H9 (cell line): ENCODE data around the gene POU5F1. TPM values are rescaled to one million over a fixed set of nuclear protein-coding genes. Genes with fewer than 3 reads are reported as not detected.

ENCODE experiments used
- DNase-seq: peaks from one replicate; pipeline ENCODE4 v3.0.0-alpha.2; 2017
- H2AFZ ChIP-seq: one replicate; pipeline ENCODE4 v1.6.1; 2013; ENCODE audit warnings: mild to moderate bottlenecking, low read length, control low read depth, moderate library complexity
- H2AK5ac ChIP-seq: 2 replicates; pipeline ENCODE4 v1.6.1; 2013; ENCODE audit warnings: low read length, control low read depth, mixed read lengths; ENCODE audit not compliant: insufficient read length
- H2BK120ac ChIP-seq: one replicate; pipeline ENCODE4 v1.6.1; 2013; ENCODE audit warnings: low read depth, mild to moderate bottlenecking, low read length, control low read depth, inconsistent platforms; ENCODE audit not compliant: poor library complexity, severe bottlenecking
- H2BK12ac ChIP-seq: 2 replicates; pipeline ENCODE4 v1.6.1; 2013; ENCODE audit warnings: low read length, control low read depth, mixed read lengths, low read depth; ENCODE audit not compliant: insufficient read length
- H2BK15ac ChIP-seq: 2 replicates; pipeline ENCODE4 v1.6.1; 2013; ENCODE audit warnings: low read depth, low read length, control low read depth
- H2BK20ac ChIP-seq: one replicate; pipeline ENCODE4 v1.6.1; 2013; ENCODE audit warnings: low read depth, mild to moderate bottlenecking, low read length, control low read depth, inconsistent platforms; ENCODE audit not compliant: poor library complexity, severe bottlenecking
- H2BK5ac ChIP-seq: 2 replicates; pipeline ENCODE4 v1.6.1; 2013; ENCODE audit warnings: low read length, control low read depth, mixed read lengths; ENCODE audit not compliant: insufficient read length
- H3K14ac ChIP-seq: 2 replicates; pipeline ENCODE4 v1.6.1; 2013; ENCODE audit warnings: low read length, control low read depth; ENCODE audit not compliant: insufficient read depth
- H3K18ac ChIP-seq: 2 replicates; pipeline ENCODE4 v1.6.1; 2013; ENCODE audit warnings: low read depth, mild to moderate bottlenecking, mixed read lengths, low read length, control low read depth; ENCODE audit not compliant: insufficient read length
- H3K23ac ChIP-seq: 2 replicates; pipeline ENCODE4 v1.6.1; 2013; ENCODE audit warnings: low read length, control low read depth, mixed read lengths, low read depth; ENCODE audit not compliant: insufficient read length
- H3K23me2 ChIP-seq: 2 replicates; pipeline ENCODE4 v1.6.1; 2013; ENCODE audit warnings: low read depth, mild to moderate bottlenecking, mixed read lengths, low read length, control low read depth; ENCODE audit not compliant: insufficient read length, poor library complexity, severe bottlenecking
- H3K27ac ChIP-seq: 2 replicates; pipeline ENCODE4 v1.5.1; 2013; ENCODE audit warnings: low read length, control low read depth, mixed read lengths, low read depth; ENCODE audit not compliant: insufficient read length
- H3K27me3 ChIP-seq: 2 replicates; pipeline ENCODE4 v1.6.1; 2013; ENCODE audit warnings: low read length, control low read depth, inconsistent platforms; ENCODE audit not compliant: insufficient read depth
- H3K4ac ChIP-seq: 2 replicates; pipeline ENCODE4 v1.6.1; 2013; ENCODE audit warnings: low read depth, mild to moderate bottlenecking, control low read depth, inconsistent platforms, low read length, moderate library complexity
- H3K4me1 ChIP-seq: 2 replicates; pipeline ENCODE4 v1.6.1; 2013; ENCODE audit warnings: low read length, control low read depth, inconsistent platforms; ENCODE audit not compliant: insufficient read depth
- H3K4me2 ChIP-seq: 2 replicates; pipeline ENCODE4 v1.6.1; 2013; ENCODE audit warnings: low read length, control low read depth, mixed read lengths; ENCODE audit not compliant: insufficient read length, insufficient read depth
- H3K56ac ChIP-seq: 2 replicates; pipeline ENCODE4 v1.6.1; 2013; ENCODE audit warnings: low read depth, mild to moderate bottlenecking, mixed read lengths, low read length, control low read depth; ENCODE audit not compliant: insufficient read length
- H3K79me1 ChIP-seq: 2 replicates; pipeline ENCODE4 v1.6.1; 2013; ENCODE audit warnings: low read depth, mild to moderate bottlenecking, moderate library complexity, low read length, control low read depth, inconsistent platforms; ENCODE audit not compliant: insufficient read depth, poor library complexity, severe bottlenecking
- H3K79me2 ChIP-seq: 2 replicates; pipeline ENCODE4 v1.6.1; 2013; ENCODE audit warnings: low read length, control low read depth, inconsistent platforms; ENCODE audit not compliant: insufficient read depth
- H3K9ac ChIP-seq: 2 replicates; pipeline ENCODE4 v1.6.1; 2013; ENCODE audit warnings: low read length, control low read depth, mixed read lengths; ENCODE audit not compliant: insufficient read length; ENCODE audit errors: extremely low read depth
- H3K9me3 ChIP-seq: one replicate; pipeline ENCODE4 v1.6.1; 2013; ENCODE audit warnings: low read depth, low read length, inconsistent platforms; ENCODE audit not compliant: control insufficient read depth
- H3T11ph ChIP-seq: one replicate; pipeline ENCODE4 v1.6.1; 2013; ENCODE audit warnings: mild to moderate bottlenecking, low read length, control low read depth, inconsistent platforms
- H4K20me1 ChIP-seq: one replicate; pipeline ENCODE4 v1.6.1; 2013; ENCODE audit not compliant: control insufficient read depth, insufficient read length, insufficient read depth
- H4K5ac ChIP-seq: 2 replicates; pipeline ENCODE4 v1.6.1; 2013; ENCODE audit warnings: low read depth, mild to moderate bottlenecking, mixed read lengths, low read length, control low read depth; ENCODE audit not compliant: insufficient read length
- H4K8ac ChIP-seq: replicated peaks from 2 replicates; pipeline ENCODE4 v1.6.1; 2013; ENCODE audit warnings: low read length, control low read depth, mixed read lengths, low read depth; ENCODE audit not compliant: insufficient read length
- H4K91ac ChIP-seq: 2 replicates; pipeline ENCODE4 v1.6.1; 2013; ENCODE audit warnings: low read depth, mild to moderate bottlenecking, moderate library complexity, mixed read lengths, low read length, control low read depth; ENCODE audit not compliant: insufficient read length
- H3K27ac Mint-ChIP-seq, 3 experiments: 2 replicates in 2 of 3; 3 replicates in 1 of 3; pipeline ENCODE4 v1.8.0; 2020 to 2021; ENCODE audit warnings: mixed read lengths in 3 of 3, mild to moderate bottlenecking in 1 of 3, moderate library complexity in 1 of 3
- H3K27me3 Mint-ChIP-seq: 2 replicates; pipeline ENCODE4 v1.8.0; 2021; ENCODE audit warnings: low read depth, mild to moderate bottlenecking, moderate library complexity, mixed read lengths
- H3K36me3 Mint-ChIP-seq, 3 experiments: 2 replicates in 2 of 3; 3 replicates in 1 of 3; pipeline ENCODE4 v1.8.0; 2020 to 2021; ENCODE audit warnings: low read depth in 3 of 3, mixed read lengths in 3 of 3; ENCODE audit not compliant: insufficient read depth in 1 of 3
- H3K4me1 Mint-ChIP-seq, 2 experiments: 2 replicates each; pipeline ENCODE4 v1.8.0; 2020; ENCODE audit warnings: mixed read lengths in 2 of 2
- H3K4me3 Mint-ChIP-seq, 2 experiments: 2 replicates in 1 of 2; 3 replicates in 1 of 2; pipeline ENCODE4 v1.8.0; 2020 to 2021; ENCODE audit warnings: mild to moderate bottlenecking in 2 of 2, mixed read lengths in 2 of 2, moderate library complexity in 1 of 2
- H3K9me3 Mint-ChIP-seq, 2 experiments: 2 replicates in 1 of 2; 3 replicates in 1 of 2; pipeline ENCODE4 v1.8.0; 2020; ENCODE audit warnings: mild to moderate bottlenecking in 2 of 2, mixed read lengths in 2 of 2, moderate library complexity in 1 of 2
- CTCF ChIP-seq: fragments of 200-600 bp; sonication (generic); conservative IDR thresholded peaks from 3 replicates; pipeline ENCODE4 v1.8.0; 2021; ENCODE audit warnings: antibody characterized with exemption, mild to moderate bottlenecking
- WGBS: extraction: QIAGEN DNeasy Blood & Tissue Kit; methylation state at CpG from one replicate; pipeline ENCODE4 v1.1.7; 2013; ENCODE audit warnings: missing lambda C conversion rate, low lambda C conversion rate, mixed read lengths; ENCODE audit not compliant: insufficient read length; ENCODE audit errors: extremely low coverage; 5-methylcytosine and 5-hydroxymethylcytosine counted together
- total RNA-seq: library from RNA; stranded (reverse); gene quantifications from 2 replicates; pipeline ENCODE4 v1.2.1, GENCODE V29; 2021

The POU5F1 gene
- total RNA-seq, 1 experiment from 2014 or later, result 2,134 TPM

- DNase-seq, result no peak
- no peaks in the 10 kb centered on the region for H3K23me2 ChIP-seq
- no peaks in the 10 kb centered on the region for H3K79me1 ChIP-seq
- H3K23ac ChIP-seq, result no peak overlapping the region
- no peak overlapping the region for H3K27ac ChIP-seq
- H3K14ac ChIP-seq, result no peak overlapping the region
- peaks cover 5% of the 10 kb centered on the region; the same call in 1 of the 2 replicates for H3K4me1 ChIP-seq
- 0 out of 2 replicates have a peak, but pooled peaks cover 1% of the 10 kb centered on the region for H3K27me3 Mint-ChIP-seq
- H2BK20ac ChIP-seq, result no peak overlapping the region
- 100% methylated on average over 1 of the region's 4 CpGs for WGBS
- no peak overlapping the region for H3K4ac ChIP-seq
- H4K20me1 ChIP-seq, result no peaks in the 10 kb centered on the region
- H3T11ph ChIP-seq, result no peak overlapping the region
- H3K27ac Mint-ChIP-seq, result peak overlapping the region in 2 of 3 experiments; percentile 10 to 41; a peak in 3 of 7 replicates
- H4K8ac ChIP-seq, result no peak overlapping the region
- peaks cover 3% of the 10 kb centered on the region; the same call in 1 of the 2 replicates for H3K79me2 ChIP-seq
- H3K4me1 Mint-ChIP-seq, result peaks cover 35 to 41% of the 10 kb centered on the region in 2 experiments
- H4K91ac ChIP-seq, result no peak overlapping the region
- no peak for TF ChIP-seq CTCF
- no peak overlapping the region for H2BK15ac ChIP-seq
- no peaks in the 10 kb centered on the region for H3K9me3 Mint-ChIP-seq
- no peak overlapping the region for H2BK120ac ChIP-seq
- H2BK5ac ChIP-seq, result no peak overlapping the region
- H2AK5ac ChIP-seq, result no peak overlapping the region
- H3K27me3 ChIP-seq, result no peaks in the 10 kb centered on the region
- H3K4me2 ChIP-seq, result no peak overlapping the region
- no peak overlapping the region for H3K18ac ChIP-seq
- no peak overlapping the region for H3K9ac ChIP-seq
- no peak overlapping the region for H3K56ac ChIP-seq
- no peak overlapping the region for H4K5ac ChIP-seq
- no peak overlapping the region for H2BK12ac ChIP-seq
- H3K9me3 ChIP-seq, result no peaks in the 10 kb centered on the region
- peaks cover 0 to 6% (median 4%) of the 10 kb centered on the region in 3 experiments; a peak in 4 of 7 replicates for H3K36me3 Mint-ChIP-seq
- no peak overlapping the region for H2AFZ ChIP-seq
- no peak overlapping the region for H3K4me3 Mint-ChIP-seq
Measured at GRCh38 chr6:31179042-31179386, 8.5 kb upstream of the POU5F1 start.
